Keratinocyte (primary cell): ENCODE measurements around the gene ADGRV1. TPM values are rescaled to one million over a fixed set of nuclear protein-coding genes. Genes with fewer than 3 reads are reported as not detected.
A peak's percentile ranks its signal among the peaks of the same experiment; 100 is the strongest.
"Not testable (repeated sequence)": the region's sequence is repeated elsewhere in the genome, so short reads cannot be mapped to it uniquely, and the experiment has no call there.

Experiments used
- DNase-seq: peaks from one replicate; pipeline ENCODE4 v3.0.0-alpha.2; 2011; ENCODE audit warnings: low read depth, missing footprints, low spot score
- FAIRE-seq: peaks from 2 replicates; lab custom pipeline; 2011; peaks lifted over from hg19 to GRCh38; lab: Jason Lieb, UNC
- H2AFZ ChIP-seq: 2 replicates; pipeline ENCODE4 v1.6.0; 2012; ENCODE audit warnings: low read length, control low read depth, inconsistent platforms; ENCODE audit not compliant: control insufficient read depth
- H3K27ac ChIP-seq: 2 replicates; pipeline ENCODE4 v1.5.1; 2011; ENCODE audit warnings: low read length; ENCODE audit not compliant: control insufficient read depth, insufficient read depth
- H3K27me3 ChIP-seq: 3 replicates; pipeline ENCODE4 v1.6.0; 2011; ENCODE audit warnings: low read length; ENCODE audit not compliant: control insufficient read depth, insufficient read depth; ENCODE audit errors: extremely low read depth
- H3K36me3 ChIP-seq, 2 experiments: 2 replicates in 1 of 2; 3 replicates in 1 of 2; pipeline ENCODE4 v1.5.1; 2011; ENCODE audit warnings: low read length in 2 of 2, mild to moderate bottlenecking in 1 of 2; ENCODE audit not compliant: control insufficient read depth in 2 of 2, insufficient read depth in 2 of 2; ENCODE audit errors: extremely low read depth in 1 of 2
- H3K4me1 ChIP-seq: 3 replicates; pipeline ENCODE4 v1.5.1; 2011; ENCODE audit warnings: low read length; ENCODE audit not compliant: control insufficient read depth, insufficient read depth; ENCODE audit errors: extremely low read depth
- H3K4me2 ChIP-seq: 3 replicates; pipeline ENCODE4 v1.6.0; 2011; ENCODE audit warnings: low read depth, low read length; ENCODE audit not compliant: control insufficient read depth, insufficient read depth; ENCODE audit errors: extremely low read depth
- H3K4me3 ChIP-seq, 3 experiments: fragments of 200-600 bp in 1 of 3; sonication (generic) in 1 of 3; 2 replicates in 2 of 3; 3 replicates in 1 of 3; pipeline ENCODE4 v1.5.1; 2011 to 2016; ENCODE audit warnings: low read length in 3 of 3, mild to moderate bottlenecking in 3 of 3, control low read depth in 2 of 3, inconsistent platforms in 1 of 3, low read depth in 1 of 3, mixed read lengths in 1 of 3, mixed run types in 1 of 3, moderate library complexity in 1 of 3; ENCODE audit not compliant: control insufficient read depth in 2 of 3, insufficient read depth in 2 of 3; ENCODE audit errors: extremely low read depth in 1 of 3
- H3K79me2 ChIP-seq: 2 replicates; pipeline ENCODE4 v1.6.0; 2012; ENCODE audit warnings: low read length; ENCODE audit not compliant: control insufficient read depth, insufficient read depth
- H3K9ac ChIP-seq: 3 replicates; pipeline ENCODE4 v1.6.0; 2011; ENCODE audit warnings: low read length; ENCODE audit not compliant: control insufficient read depth, insufficient read depth; ENCODE audit errors: extremely low read depth
- H3K9me1 ChIP-seq: 3 replicates; pipeline ENCODE4 v1.6.0; 2011; ENCODE audit warnings: low read length; ENCODE audit not compliant: control insufficient read depth, insufficient read depth; ENCODE audit errors: extremely low read depth
- H3K9me3 ChIP-seq: 2 replicates; pipeline ENCODE4 v1.5.1; 2012; ENCODE audit warnings: low read depth, low read length; ENCODE audit not compliant: control insufficient read depth
- H4K20me1 ChIP-seq: 3 replicates; pipeline ENCODE4 v1.6.0; 2011; ENCODE audit warnings: low read length; ENCODE audit not compliant: control insufficient read depth, insufficient read depth; ENCODE audit errors: extremely low read depth
- EZH2 ChIP-seq: IDR thresholded peaks from one replicate; pipeline ENCODE4 v1.6.1; 2012; ENCODE audit warnings: inconsistent platforms, mild to moderate bottlenecking, low read length, moderate library complexity
- dilution Hi-C: fragments of 300-500 bp; cut with MboI; formaldehyde crosslinking; loops from one replicate; pipeline ENCODE4 v1.7.0; 2020; ENCODE audit warnings: low sequenced_read_pairs; ENCODE audit not compliant: extremely low pct_ligation_motif_present
- polyA plus RNA-seq, 5 experiments: library from polyadenylated mRNA; depleted of rRNA in 3 of 5; stranded (reverse) in 3 of 5; stranded (forward) in 1 of 5; unstranded in 1 of 5; fragments of >200 nt; gene quantifications; 1 replicate in 1 of 5; 2 replicates in 3 of 5; 3 replicates in 1 of 5; pipeline versions ENCODE4 v1.2.1 to v1.2.3, GENCODE V29; 2011 to 2012; ENCODE audit warnings: missing spikeins in 2 of 5, low read depth in 1 of 5, low replicate concordance in 1 of 5
- TF ChIP-seq, protein P1 (sequence below), 3 experiments: IDR thresholded peaks in 1 of 3; conservative IDR thresholded peaks in 1 of 3; optimal IDR thresholded peaks in 1 of 3; 2 replicates in 2 of 3; 3 replicates in 1 of 3; pipeline versions ENCODE3 to v1.5.1; 2011; ENCODE audit warnings: low read length in 3 of 3, mild to moderate bottlenecking in 3 of 3, moderate library complexity in 2 of 3, control low read depth in 1 of 3, inconsistent platforms in 1 of 3; ENCODE audit not compliant: insufficient read depth in 2 of 3; ENCODE audit errors: extremely low read depth in 1 of 3

The ADGRV1 gene
- polyA plus RNA-seq, 1 donor (not counting 4 experiments of a cell fraction or from before 2014, with no cell fraction given), result 0.05 TPM

DNA sequence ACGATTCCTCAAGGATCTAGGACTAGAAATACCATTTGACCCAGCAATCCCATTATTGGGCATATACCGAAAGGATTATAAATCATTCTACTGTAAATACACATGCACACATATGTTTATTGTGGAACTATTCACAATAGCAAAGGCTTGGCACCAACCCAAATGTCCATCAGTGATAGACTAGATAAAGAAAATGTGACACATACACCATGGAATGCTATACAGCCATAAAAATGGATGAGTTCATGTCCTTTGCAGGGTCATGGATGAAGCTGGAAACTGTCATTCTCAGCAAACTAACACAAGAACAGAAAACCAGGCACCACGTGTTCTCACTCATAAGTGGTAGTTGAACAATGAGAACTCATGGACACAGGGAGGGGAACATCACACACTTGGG lies 241.9 kb downstream of the ADGRV1 start:
- H3K4me3 ChIP-seq, FAIRE-seq, H4K20me1 ChIP-seq, H3K79me2 ChIP-seq, H3K9ac ChIP-seq, H3K9me1 ChIP-seq, DNase-seq, H3K9me3 ChIP-seq, H2AFZ ChIP-seq, H3K36me3 ChIP-seq, H3K27me3 ChIP-seq, dilution Hi-C loops, H3K4me1 ChIP-seq, H3K27ac ChIP-seq, H3K4me2 ChIP-seq: not testable (repeated sequence)

DNA sequence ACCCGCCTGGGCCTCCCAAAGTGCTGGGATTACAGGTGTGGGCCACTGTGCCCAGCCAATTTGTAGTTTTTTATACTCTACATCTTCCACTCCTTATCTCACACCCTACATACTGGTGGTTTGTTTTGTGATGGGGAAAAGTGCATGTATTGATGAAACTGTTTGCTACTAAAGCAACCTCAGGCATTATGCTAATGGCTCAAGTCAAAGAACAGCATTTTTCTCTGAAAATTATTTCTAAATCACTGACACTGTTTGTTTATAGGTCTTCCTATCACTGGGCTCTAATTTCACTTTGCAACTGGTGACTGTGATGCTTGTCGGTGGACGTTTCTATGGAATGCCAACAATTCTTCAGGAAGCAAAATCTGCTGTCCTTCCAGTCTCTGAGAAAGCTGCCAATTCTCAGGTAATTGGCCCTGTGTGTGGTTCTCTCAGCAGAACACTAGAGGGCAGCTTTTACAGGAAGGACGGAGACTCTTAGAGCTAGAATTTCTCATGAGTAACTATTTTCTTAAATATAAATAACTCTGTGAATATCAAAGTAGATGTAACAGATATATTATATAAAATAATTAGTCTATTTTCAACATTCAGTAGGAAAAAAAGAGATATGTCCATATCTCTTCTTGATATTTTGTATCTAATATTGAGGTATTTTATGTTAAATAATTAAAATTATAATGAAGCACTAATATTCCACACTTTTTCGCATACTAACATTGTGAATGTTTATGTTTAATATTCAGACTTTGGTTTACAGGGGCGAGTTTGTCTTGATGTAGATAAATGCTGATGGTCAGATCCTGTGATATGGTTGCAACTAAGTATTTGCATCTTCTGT lies 244.1 kb downstream of the ADGRV1 start:
- H3K4me1 ChIP-seq, result no peaks in the 10 kb centered on the region
- no peaks in the 10 kb centered on the region for H3K27me3 ChIP-seq
- no peak overlapping the region for H2AFZ ChIP-seq
- no peak overlapping the region for H3K9ac ChIP-seq
- H4K20me1 ChIP-seq, result no peaks in the 10 kb centered on the region
- no peaks in the 10 kb centered on the region for H3K9me3 ChIP-seq
- DNase-seq (no peak), FAIRE-seq (peak; percentile 86)
- TF ChIP-seq, protein P1, sequence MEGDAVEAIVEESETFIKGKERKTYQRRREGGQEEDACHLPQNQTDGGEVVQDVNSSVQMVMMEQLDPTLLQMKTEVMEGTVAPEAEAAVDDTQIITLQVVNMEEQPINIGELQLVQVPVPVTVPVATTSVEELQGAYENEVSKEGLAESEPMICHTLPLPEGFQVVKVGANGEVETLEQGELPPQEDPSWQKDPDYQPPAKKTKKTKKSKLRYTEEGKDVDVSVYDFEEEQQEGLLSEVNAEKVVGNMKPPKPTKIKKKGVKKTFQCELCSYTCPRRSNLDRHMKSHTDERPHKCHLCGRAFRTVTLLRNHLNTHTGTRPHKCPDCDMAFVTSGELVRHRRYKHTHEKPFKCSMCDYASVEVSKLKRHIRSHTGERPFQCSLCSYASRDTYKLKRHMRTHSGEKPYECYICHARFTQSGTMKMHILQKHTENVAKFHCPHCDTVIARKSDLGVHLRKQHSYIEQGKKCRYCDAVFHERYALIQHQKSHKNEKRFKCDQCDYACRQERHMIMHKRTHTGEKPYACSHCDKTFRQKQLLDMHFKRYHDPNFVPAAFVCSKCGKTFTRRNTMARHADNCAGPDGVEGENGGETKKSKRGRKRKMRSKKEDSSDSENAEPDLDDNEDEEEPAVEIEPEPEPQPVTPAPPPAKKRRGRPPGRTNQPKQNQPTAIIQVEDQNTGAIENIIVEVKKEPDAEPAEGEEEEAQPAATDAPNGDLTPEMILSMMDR (optimal IDR thresholded peaks at IDR 0.05 in 1 of 3, IDR thresholded peaks at IDR 0.05 in 1 of 3, conservative IDR thresholded peaks at IDR 0.05 in 1 of 3; ENCODE audit: extremely low read depth in 1 of 3, insufficient read depth in 2 of 3, low read length in 3 of 3), result peak; percentile 55 to 75 (median 71)
- TF ChIP-seq EZH2, result no peak
- no peak overlapping the region for H3K27ac ChIP-seq
- H3K9me1 ChIP-seq, result no peaks in the 10 kb centered on the region
- no peaks in the 10 kb centered on the region for H3K36me3 ChIP-seq
- H3K79me2 ChIP-seq, result no peaks in the 10 kb centered on the region
- H3K4me3 ChIP-seq, result no peak overlapping the region
- dilution Hi-C loops, result no loop called here
- H3K4me2 ChIP-seq, result no peak overlapping the region
